Natural killer cell (primary cell): ENCODE results near the gene AMBN. TPM values are rescaled to one million over a fixed set of nuclear protein-coding genes. Genes with fewer than 3 reads are reported as not detected.

Source experiments
- ATAC-seq, 3 donors: fragments of 150-1000 bp in 2 of 3; fragments of 200-7000 bp in 1 of 3; cut with Tn5 transposase; 1 replicate in 1 of 3; 2 replicates in 2 of 3; pipeline ENCODE4 v1.10.0; 2021; ENCODE audit warnings: mild to moderate bottlenecking in 2 of 3, moderate library complexity in 2 of 3
- DNase-seq, 2 donors: peaks; one replicate each; pipeline versions ENCODE4 v3.0.0 to v3.0.0-alpha.2; 2013 to 2021; ENCODE audit warnings: mixed read lengths in 1 of 2
- H3K27ac ChIP-seq: one replicate; pipeline ENCODE4 v1.5.1; 2013; ENCODE audit warnings: mild to moderate bottlenecking, low read length
- H3K27me3 ChIP-seq: one replicate; pipeline ENCODE4 v1.6.1; 2013; ENCODE audit warnings: low read length; ENCODE audit not compliant: control insufficient read depth, insufficient read depth
- H3K36me3 ChIP-seq: one replicate; pipeline ENCODE4 v1.6.1; 2013; ENCODE audit warnings: low read length; ENCODE audit not compliant: control insufficient read depth, insufficient read depth
- H3K4me1 ChIP-seq: one replicate; pipeline ENCODE4 v1.6.1; 2013; ENCODE audit warnings: low read length; ENCODE audit not compliant: control insufficient read depth, insufficient read depth
- H3K4me3 ChIP-seq: one replicate; pipeline ENCODE4 v1.5.1; 2013; ENCODE audit warnings: low read length
- H3K9me3 ChIP-seq: one replicate; pipeline ENCODE4 v1.6.1; 2013; ENCODE audit warnings: low read length; ENCODE audit not compliant: control insufficient read depth, insufficient read depth
- H3K27ac Mint-ChIP-seq, 2 donors: one replicate each; pipeline ENCODE4 v1.8.0; 2022; ENCODE audit warnings: mild to moderate bottlenecking in 2 of 2, mixed read lengths in 2 of 2, moderate library complexity in 1 of 2
- H3K27me3 Mint-ChIP-seq, 2 donors: one replicate each; pipeline ENCODE4 v1.8.0; 2022; ENCODE audit warnings: low read depth in 2 of 2, mixed read lengths in 2 of 2
- H3K36me3 Mint-ChIP-seq: one replicate; pipeline ENCODE4 v1.8.0; 2022; ENCODE audit warnings: mixed read lengths
- H3K4me1 Mint-ChIP-seq, 2 donors: one replicate each; pipeline ENCODE4 v1.8.0; 2022; ENCODE audit warnings: mixed read lengths in 2 of 2
- H3K4me3 Mint-ChIP-seq: one replicate; pipeline ENCODE4 v1.8.0; 2022; ENCODE audit warnings: mild to moderate bottlenecking, moderate library complexity, mixed read lengths
- H3K9me3 Mint-ChIP-seq, 2 donors: one replicate each; pipeline ENCODE4 v1.8.0; 2022; ENCODE audit warnings: mixed read lengths in 2 of 2
- WGBS: methylation state at CpG from one replicate; pipeline ENCODE4 v1.1.7; 2013; ENCODE audit warnings: missing lambda C conversion rate; ENCODE audit not compliant: insufficient coverage; 5-methylcytosine and 5-hydroxymethylcytosine counted together
- intact Hi-C: fragments of 100-400 bp; cut with micrococcal nuclease; formaldehyde crosslinking; loops from one replicate; pipeline ENCODE4 v1.14.2; 2022
- total RNA-seq, 4 donors: library from RNA; stranded (reverse); fragments of 120-200 nt in 1 of 4; gene quantifications; one replicate each; pipeline versions ENCODE4 v1.2.3 to v1.2.4, GENCODE V29; 2013 to 2022
- TF ChIP-seq, protein P1 (sequence below): fragments of 200-600 bp; IDR thresholded peaks from one replicate; pipeline ENCODE4 v1.8.0; 2022; ENCODE audit warnings: antibody characterized with exemption

AMBN gene
- total RNA-seq, 3 donors from 2014 or later (not counting 1 experiment from before 2014, with no cell fraction given) = not detected

- Histone ChIP-seq H3K27ac (no peak overlapping the region), H3K4me1 (no peaks in the 10 kb centered on the region), H3K4me3 (no peak overlapping the region), H3K9me3 (no peaks in the 10 kb centered on the region), H3K27me3 (no peaks in the 10 kb centered on the region), H3K36me3 (no peaks in the 10 kb centered on the region)
- DNase-seq (no peak), ATAC-seq (peak in 1 of 3 donors; percentile 69)
- H3K27ac Mint-ChIP-seq = no peak overlapping the region
- no peaks in the 10 kb centered on the region for H3K9me3 Mint-ChIP-seq
- H3K4me3 Mint-ChIP-seq = no peak overlapping the region
- no peaks in the 10 kb centered on the region for H3K36me3 Mint-ChIP-seq
- H3K4me1 Mint-ChIP-seq = no peaks in the 10 kb centered on the region
- 84% methylated on average over 3 of the region's 5 CpGs for WGBS
- TF ChIP-seq, protein P1, sequence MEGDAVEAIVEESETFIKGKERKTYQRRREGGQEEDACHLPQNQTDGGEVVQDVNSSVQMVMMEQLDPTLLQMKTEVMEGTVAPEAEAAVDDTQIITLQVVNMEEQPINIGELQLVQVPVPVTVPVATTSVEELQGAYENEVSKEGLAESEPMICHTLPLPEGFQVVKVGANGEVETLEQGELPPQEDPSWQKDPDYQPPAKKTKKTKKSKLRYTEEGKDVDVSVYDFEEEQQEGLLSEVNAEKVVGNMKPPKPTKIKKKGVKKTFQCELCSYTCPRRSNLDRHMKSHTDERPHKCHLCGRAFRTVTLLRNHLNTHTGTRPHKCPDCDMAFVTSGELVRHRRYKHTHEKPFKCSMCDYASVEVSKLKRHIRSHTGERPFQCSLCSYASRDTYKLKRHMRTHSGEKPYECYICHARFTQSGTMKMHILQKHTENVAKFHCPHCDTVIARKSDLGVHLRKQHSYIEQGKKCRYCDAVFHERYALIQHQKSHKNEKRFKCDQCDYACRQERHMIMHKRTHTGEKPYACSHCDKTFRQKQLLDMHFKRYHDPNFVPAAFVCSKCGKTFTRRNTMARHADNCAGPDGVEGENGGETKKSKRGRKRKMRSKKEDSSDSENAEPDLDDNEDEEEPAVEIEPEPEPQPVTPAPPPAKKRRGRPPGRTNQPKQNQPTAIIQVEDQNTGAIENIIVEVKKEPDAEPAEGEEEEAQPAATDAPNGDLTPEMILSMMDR = no peak
- peaks cover 5 to 14% of the 10 kb centered on the region in 2 donors for H3K27me3 Mint-ChIP-seq
- intact Hi-C loops = no loop called here
These were observed 62.6 kb downstream of the AMBN start for GRCh38 chr4:70654605-70655011.

Other genes with a start within 250 kb of the AMBN start
- not detected for gene SMR3A, start 231.5 kb upstream of the AMBN start, total RNA-seq
- gene SMR3B, start 209.1 kb upstream of the AMBN start, total RNA-seq = not detected
- gene OPRPN, start 194.3 kb upstream of the AMBN start, total RNA-seq = not detected
- not detected for gene MUC7, start 120.1 kb upstream of the AMBN start, total RNA-seq
- not detected for gene AMTN, start 73.7 kb upstream of the AMBN start, total RNA-seq
- not detected for gene ENAM, start 36.5 kb downstream of the AMBN start, total RNA-seq
- gene JCHAIN, start 74.3 kb downstream of the AMBN start, total RNA-seq = 1,000 to 10,000 TPM in 1 of 3 donors, 1 to 10 TPM in 2; 1.6 to 1,035 (median 3.5) TPM
- 10 to 100 TPM; 22.3 to 23.1 (median 22.6) TPM for gene UTP3, start 96.3 kb downstream of the AMBN start, total RNA-seq
- gene RUFY3, start 129.7 kb downstream of the AMBN start, total RNA-seq = 10 to 100 TPM; 31.6 to 38.1 (median 33.4) TPM
- gene GRSF1, start 247.6 kb downstream of the AMBN start, total RNA-seq = 10 to 100 TPM; 33.4 to 50.8 (median 43.0) TPM